Left lung (tissue), 10 donors: ENCODE results near the gene FOXO1. TPM values are rescaled to one million over a fixed set of nuclear protein-coding genes. Genes with fewer than 3 reads are reported as not detected.

Source experiments
- ATAC-seq: fragments of 200-7000 bp; cut with Tn5 transposase; one replicate; pipeline ENCODE4 v1.9.1; 2020; ENCODE audit warnings: moderate library complexity
- DNase-seq, 4 donors: peaks; one replicate each; pipeline ENCODE4 v3.0.0-alpha.2; 2013 to 2020
- H3K27ac ChIP-seq, 2 donors: fragments of 200-600 bp; sonication (generic) in 1 of 2; one replicate each; pipeline versions ENCODE4 v1.5.0 to v1.8.0; 2020 to 2021
- H3K27me3 ChIP-seq, 2 donors: fragments of 200-600 bp; sonication (generic) in 1 of 2; one replicate each; pipeline versions ENCODE4 v1.5.0 to v1.8.0; 2020 to 2021
- H3K36me3 ChIP-seq, 2 donors: fragments of 200-600 bp; sonication (generic) in 1 of 2; one replicate each; pipeline versions ENCODE4 v1.5.0 to v1.8.0; 2020 to 2021
- H3K4me1 ChIP-seq, 2 donors: fragments of 200-600 bp; one replicate each; pipeline ENCODE4 v1.8.0; 2021
- H3K4me3 ChIP-seq, 2 donors: fragments of 200-600 bp; sonication (generic) in 1 of 2; one replicate each; pipeline versions ENCODE4 v1.5.0 to v1.8.0; 2020 to 2021; ENCODE audit warnings: mild to moderate bottlenecking in 1 of 2
- H3K9me3 ChIP-seq, 2 donors: fragments of 200-600 bp; sonication (generic) in 1 of 2; one replicate each; pipeline versions ENCODE4 v1.5.0 to v1.8.0; 2020 to 2021
- intact Hi-C, 2 donors: fragments of 100-400 bp; cut with DNase I; formaldehyde crosslinking; loops; one replicate each; pipeline versions ENCODE4 v1.11.2 to v1.14.2; 2022
- polyA plus RNA-seq, 6 donors: library from polyadenylated mRNA; unstranded; fragments of 120-200 nt; gene quantifications; one replicate each; pipeline ENCODE4 v1.2.1, GENCODE V29; 2013; ENCODE audit not compliant: insufficient read length in 6 of 6
- total RNA-seq, 2 donors: library from RNA; stranded (reverse); fragmentation: NEBNext Ultra II Directional; extraction: Animal tissue kit (Norgen Biotek cat#: 25700); gene quantifications; one replicate each; pipeline ENCODE4 v1.2.1, GENCODE V29; 2021
- TF ChIP-seq, protein P1 (sequence below), 2 donors: fragments of 200-600 bp; sonication (generic) in 1 of 2; IDR thresholded peaks; one replicate each; pipeline versions ENCODE4 v1.5.0 to v1.8.0; 2021; ENCODE audit warnings: antibody characterized with exemption in 2 of 2
- donor health status: DM: no; HTN: yes; CAD: no.
- donor health status: DM: no; HTN: no; CAD: no.

The FOXO1 gene
- total and polyA plus RNA-seq, 8 donors: 12.1 to 24.0 (median 13.8) TPM

DNA sequence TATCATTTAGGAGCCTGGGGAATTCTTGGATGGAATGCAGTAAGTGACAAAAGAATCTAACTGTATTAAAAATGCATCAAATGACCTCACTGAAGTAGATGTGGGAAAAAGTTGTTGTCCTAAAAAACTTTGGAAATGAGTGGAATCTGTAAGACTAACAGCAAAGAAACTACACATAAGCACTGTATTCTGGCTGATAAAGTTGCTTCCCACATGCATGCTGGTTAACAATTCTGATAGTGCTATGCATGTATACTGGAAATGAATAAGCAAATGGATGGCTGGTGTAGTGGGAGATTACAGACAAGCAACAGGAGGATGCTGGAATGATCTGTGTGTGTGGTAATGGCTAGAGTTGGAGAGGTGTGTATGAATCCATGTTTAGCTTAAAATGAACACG lies 138.5 kb downstream of the FOXO1 start:
- H3K4me1 ChIP-seq: no peaks in the 10 kb centered on the region
- no peak overlapping the region for H3K27ac ChIP-seq
- TF ChIP-seq, protein P1, sequence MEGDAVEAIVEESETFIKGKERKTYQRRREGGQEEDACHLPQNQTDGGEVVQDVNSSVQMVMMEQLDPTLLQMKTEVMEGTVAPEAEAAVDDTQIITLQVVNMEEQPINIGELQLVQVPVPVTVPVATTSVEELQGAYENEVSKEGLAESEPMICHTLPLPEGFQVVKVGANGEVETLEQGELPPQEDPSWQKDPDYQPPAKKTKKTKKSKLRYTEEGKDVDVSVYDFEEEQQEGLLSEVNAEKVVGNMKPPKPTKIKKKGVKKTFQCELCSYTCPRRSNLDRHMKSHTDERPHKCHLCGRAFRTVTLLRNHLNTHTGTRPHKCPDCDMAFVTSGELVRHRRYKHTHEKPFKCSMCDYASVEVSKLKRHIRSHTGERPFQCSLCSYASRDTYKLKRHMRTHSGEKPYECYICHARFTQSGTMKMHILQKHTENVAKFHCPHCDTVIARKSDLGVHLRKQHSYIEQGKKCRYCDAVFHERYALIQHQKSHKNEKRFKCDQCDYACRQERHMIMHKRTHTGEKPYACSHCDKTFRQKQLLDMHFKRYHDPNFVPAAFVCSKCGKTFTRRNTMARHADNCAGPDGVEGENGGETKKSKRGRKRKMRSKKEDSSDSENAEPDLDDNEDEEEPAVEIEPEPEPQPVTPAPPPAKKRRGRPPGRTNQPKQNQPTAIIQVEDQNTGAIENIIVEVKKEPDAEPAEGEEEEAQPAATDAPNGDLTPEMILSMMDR (IDR thresholded peaks at IDR 0.05): no peak
- H3K27me3 ChIP-seq: no peaks in the 10 kb centered on the region
- no peak overlapping the region for H3K4me3 ChIP-seq
- DNase-seq: no peak
- intact Hi-C loops: no loop called here
- ATAC-seq: no peak
- no peaks in the 10 kb centered on the region for H3K36me3 ChIP-seq
- H3K9me3 ChIP-seq: peaks cover 0 to 13% of the 10 kb centered on the region in 2 donors

DNA sequence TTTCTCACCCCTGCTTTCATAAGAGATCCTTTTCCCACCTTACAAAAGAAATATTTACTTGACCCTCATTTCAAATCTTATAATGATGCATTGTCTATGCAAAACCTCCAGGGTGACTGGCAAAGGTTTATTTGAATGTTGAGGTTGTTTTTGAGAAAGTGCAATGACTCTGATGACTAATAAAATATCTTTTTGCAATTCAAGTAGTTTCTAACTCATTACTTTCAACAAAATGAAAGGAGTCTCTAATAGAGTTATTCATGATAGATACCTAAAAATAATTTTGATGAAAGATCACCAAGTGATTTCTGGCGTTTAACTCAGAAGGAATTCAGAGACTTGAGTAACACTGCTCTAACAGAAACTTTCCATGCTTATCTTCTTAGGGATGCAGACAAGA lies 144.2 kb downstream of the FOXO1 start:
- TF ChIP-seq, protein P1 (IDR thresholded peaks at IDR 0.05): no peak
- Histone ChIP-seq H3K36me3 (no peaks in the 10 kb centered on the region), H3K4me3 (no peak overlapping the region), H3K4me1 (no peaks in the 10 kb centered on the region), H3K27ac (no peak overlapping the region), H3K27me3 (no peaks in the 10 kb centered on the region), H3K9me3 (peaks cover 0 to 2% of the 10 kb centered on the region in 2 donors)
- DNase-seq (no peak), ATAC-seq (no peak)
- intact Hi-C loops: no loop called here

DNA sequence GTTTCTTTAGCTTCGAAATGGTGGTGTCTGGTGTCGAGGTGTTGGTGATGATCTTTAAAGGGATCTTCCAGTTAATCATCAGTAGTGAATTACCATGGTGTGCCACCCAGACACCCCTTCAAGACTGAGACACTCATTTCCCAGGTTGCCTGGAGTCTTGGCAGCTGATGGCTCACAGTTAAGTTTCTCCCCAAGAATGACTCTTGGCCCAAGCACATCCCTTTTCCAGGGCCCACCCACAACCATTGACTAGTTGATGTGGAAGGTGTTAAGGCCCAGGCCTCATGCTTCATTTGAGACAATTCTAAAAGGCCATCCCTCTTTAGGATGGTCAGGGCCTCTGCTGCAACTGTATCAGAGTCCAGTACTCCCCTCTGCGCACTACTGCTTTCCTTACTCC lies 145.5 kb downstream of the FOXO1 start:
- Histone ChIP-seq H3K27ac (no peak overlapping the region), H3K27me3 (no peaks in the 10 kb centered on the region), H3K9me3 (no peaks in the 10 kb centered on the region), H3K36me3 (no peaks in the 10 kb centered on the region), H3K4me1 (no peaks in the 10 kb centered on the region), H3K4me3 (no peak overlapping the region)
- ATAC-seq (no peak), DNase-seq (no peak)
- intact Hi-C loops: no loop called here
- TF ChIP-seq, protein P1 (IDR thresholded peaks at IDR 0.05): no peak

DNA sequence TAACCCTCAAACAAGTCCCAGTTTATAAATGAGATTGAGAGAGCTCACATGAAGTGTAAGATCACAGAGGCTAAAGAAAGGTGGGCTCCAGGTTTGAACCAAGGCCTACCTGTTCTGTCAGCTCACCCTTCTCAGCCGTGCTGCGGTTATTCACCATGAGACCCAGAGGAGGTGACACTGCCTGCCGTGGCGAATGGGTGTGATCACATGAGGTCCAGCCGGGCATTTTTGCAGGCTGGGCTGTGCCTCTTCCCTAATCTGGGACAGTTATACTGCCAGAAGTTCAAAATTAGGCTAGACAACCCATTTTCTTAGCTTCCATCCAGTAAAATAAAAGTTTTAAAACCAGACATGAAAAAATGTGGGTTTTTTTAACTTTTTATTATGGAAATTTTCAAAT lies 146.8 kb downstream of the FOXO1 start:
- no peak overlapping the region for H3K4me3 ChIP-seq
- H3K9me3 ChIP-seq: no peaks in the 10 kb centered on the region
- H3K27ac ChIP-seq: no peak overlapping the region
- DNase-seq (no peak), ATAC-seq (no peak)
- TF ChIP-seq, protein P1 (IDR thresholded peaks at IDR 0.05): no peak
- no peaks in the 10 kb centered on the region for H3K36me3 ChIP-seq
- H3K27me3 ChIP-seq: no peaks in the 10 kb centered on the region
- H3K4me1 ChIP-seq: no peaks in the 10 kb centered on the region
- intact Hi-C loops: no loop called here

DNA sequence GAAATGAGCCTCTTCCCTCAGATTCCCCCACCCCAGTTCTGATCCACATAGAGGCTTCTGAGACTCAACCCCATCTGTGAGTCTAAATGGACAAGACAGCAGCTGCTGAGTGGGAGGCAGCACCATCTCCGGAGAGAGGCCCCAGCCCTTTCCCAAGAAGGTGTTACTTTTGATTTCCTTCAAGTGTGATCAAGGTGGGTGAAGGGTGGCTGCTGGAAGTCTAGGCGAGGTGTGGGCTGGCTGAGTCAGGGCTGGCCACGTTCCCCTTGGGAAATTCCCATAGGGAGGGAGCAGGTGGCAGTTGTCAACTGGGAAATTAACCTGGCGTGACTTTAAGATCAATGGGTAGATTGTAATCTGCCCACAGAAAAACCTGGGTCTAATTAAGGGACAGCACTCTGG lies 148.0 kb downstream of the FOXO1 start:
- no peaks in the 10 kb centered on the region for H3K4me1 ChIP-seq
- no peak overlapping the region for H3K27ac ChIP-seq
- DNase-seq (no peak), ATAC-seq (no peak)
- H3K9me3 ChIP-seq: no peaks in the 10 kb centered on the region
- no peaks in the 10 kb centered on the region for H3K36me3 ChIP-seq
- TF ChIP-seq, protein P1 (IDR thresholded peaks at IDR 0.05): no peak
- H3K27me3 ChIP-seq: no peaks in the 10 kb centered on the region
- intact Hi-C loops: no loop called here
- H3K4me3 ChIP-seq: no peak overlapping the region
